NCI-H1436 treated with DMSO at 0.1 percent for 48 hours (cell line): ENCODE results near the gene HCN2.

Experiments used
- DNase-seq: peaks from one replicate; lab custom pipeline; 2025; lab: John Stamatoyannopoulos, UW

HCN2 gene

DNA sequence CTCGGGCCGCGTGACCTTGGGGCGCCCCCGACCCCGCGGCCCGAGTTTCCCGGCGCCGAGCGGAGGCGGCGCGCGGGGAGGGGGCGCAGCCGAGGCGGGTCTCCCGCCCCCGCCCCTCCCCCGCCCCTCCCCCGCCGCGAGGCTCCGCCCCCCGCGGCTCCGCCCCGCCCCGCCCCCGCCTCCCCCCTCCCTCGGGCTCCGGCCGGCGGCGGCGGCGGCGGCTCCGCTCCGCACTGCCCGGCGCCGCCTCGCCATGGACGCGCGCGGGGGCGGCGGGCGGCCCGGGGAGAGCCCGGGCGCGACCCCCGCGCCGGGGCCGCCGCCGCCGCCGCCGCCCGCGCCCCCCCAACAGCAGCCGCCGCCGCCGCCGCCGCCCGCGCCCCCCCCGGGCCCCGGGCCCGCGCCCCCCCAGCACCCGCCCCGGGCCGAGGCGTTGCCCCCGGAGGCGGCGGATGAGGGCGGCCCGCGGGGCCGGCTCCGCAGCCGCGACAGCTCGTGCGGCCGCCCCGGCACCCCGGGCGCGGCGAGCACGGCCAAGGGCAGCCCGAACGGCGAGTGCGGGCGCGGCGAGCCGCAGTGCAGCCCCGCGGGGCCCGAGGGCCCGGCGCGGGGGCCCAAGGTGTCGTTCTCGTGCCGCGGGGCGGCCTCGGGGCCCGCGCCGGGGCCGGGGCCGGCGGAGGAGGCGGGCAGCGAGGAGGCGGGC lies at the start of gene HCN2:
Gene HCN2 (plus strand): TSS at position 189 of the 703 bp plus-strand sequence. CDS start 65 bp downstream, at position 254.
- DNase-seq: no peak

DNA sequence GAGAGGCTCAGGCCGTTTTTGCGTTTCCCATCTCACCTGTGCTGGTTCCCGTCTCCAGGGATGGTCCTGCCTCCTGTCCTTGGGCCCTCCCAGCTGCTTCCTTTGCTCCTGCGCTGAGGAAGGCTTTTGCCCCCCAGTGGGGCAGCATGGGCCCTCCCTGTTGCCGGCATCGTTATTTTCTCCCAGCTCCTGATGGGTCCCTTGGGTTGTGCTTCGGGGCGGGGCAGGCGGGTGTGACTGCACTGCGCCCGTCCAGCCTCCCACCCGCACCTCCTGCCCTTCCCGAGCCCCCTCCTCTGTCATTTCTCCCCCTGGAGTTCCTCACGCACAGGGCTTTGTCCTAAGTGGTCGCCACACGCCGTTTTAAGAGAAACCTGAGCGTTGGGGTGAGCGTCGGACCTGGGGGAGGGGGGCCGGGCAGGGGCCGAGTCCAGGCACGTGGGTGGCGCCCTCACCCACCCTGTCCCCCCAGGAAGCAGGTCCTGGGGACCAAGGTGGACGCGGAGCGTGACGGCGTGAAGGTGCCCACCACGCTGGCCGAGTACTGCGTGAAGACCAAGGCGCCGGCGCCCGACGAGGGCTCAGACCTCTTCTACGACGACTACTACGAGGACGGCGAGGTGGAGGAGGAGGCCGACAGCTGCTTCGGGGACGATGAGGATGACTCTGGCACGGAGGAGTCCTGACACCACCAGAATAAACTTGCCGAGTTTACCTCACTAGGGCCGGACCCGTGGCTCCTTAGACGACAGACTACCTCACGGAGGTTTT lies 48.6 kb upstream of the HCN2 start:
- DNase-seq: no peak

DNA sequence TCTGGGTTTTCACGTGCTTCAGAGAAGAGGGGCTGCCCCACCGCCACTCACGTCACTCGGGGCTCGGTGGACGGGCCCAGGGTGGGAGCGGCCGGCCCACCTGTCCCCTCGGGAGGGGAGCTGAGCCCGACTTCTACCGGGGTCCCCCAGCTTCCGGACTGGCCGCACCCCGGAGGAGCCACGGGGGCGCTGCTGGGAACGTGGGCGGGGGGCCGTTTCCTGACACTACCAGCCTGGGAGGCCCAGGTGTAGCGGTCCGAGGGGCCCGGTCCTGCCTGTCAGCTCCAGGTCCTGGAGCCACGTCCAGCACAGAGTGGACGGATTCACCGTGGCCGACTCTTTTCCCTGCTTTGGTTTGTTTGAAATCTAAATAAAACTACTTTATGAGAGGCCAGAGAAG lies 48.0 kb upstream of the HCN2 start:
- no peak for DNase-seq

DNA sequence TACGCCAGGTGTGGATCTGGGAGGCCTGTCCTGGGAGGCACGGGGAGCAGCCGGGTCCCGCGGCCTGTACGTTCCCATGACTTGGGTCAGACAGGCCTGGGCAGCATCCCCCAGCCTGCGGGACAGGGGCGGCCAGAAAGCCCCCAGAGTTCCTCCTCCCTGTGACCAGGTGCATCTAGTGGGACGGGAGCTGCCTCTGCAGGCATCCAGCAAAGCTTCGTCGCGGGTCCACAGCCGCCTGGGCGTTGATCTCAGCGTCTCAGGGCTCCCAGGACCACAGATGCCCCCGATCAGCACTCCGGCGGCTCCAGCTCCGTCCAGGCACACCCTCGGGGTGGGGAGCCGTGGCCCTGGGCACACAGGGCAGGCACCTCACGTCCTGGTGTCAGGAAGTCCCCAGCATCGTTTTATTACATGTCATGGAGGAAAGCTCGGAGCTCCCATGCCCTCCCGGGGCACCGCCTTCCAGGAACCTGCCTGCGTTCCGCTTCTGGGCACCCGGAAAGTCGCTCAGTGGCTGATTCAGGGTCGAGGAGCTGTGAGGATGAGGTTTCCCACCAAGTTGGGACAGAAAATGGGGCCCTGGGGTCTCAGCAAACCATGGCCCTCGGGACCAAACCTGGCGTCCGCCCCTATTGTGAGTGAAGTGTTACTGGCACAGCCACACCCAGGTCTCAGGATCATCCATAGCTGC lies 47.4 kb upstream of the HCN2 start:
- DNase-seq: no peak

- no peak for DNase-seq
These were observed 45.6 kb upstream of the HCN2 start, which contains the start of gene GZMM for GRCh38 chr19:543910-544608. Gene GZMM, plus strand, starts transcription at chr19:544053. Its CDS starts 19 bp downstream, at chr19:544072.

GRCh38 chr19:547117-547516 lies 42.6 kb upstream of the HCN2 start:
- no peak for DNase-seq

- no peak for DNase-seq
These were observed 41.6 kb upstream of the HCN2 start for GRCh38 chr19:547836-548720.

DNA sequence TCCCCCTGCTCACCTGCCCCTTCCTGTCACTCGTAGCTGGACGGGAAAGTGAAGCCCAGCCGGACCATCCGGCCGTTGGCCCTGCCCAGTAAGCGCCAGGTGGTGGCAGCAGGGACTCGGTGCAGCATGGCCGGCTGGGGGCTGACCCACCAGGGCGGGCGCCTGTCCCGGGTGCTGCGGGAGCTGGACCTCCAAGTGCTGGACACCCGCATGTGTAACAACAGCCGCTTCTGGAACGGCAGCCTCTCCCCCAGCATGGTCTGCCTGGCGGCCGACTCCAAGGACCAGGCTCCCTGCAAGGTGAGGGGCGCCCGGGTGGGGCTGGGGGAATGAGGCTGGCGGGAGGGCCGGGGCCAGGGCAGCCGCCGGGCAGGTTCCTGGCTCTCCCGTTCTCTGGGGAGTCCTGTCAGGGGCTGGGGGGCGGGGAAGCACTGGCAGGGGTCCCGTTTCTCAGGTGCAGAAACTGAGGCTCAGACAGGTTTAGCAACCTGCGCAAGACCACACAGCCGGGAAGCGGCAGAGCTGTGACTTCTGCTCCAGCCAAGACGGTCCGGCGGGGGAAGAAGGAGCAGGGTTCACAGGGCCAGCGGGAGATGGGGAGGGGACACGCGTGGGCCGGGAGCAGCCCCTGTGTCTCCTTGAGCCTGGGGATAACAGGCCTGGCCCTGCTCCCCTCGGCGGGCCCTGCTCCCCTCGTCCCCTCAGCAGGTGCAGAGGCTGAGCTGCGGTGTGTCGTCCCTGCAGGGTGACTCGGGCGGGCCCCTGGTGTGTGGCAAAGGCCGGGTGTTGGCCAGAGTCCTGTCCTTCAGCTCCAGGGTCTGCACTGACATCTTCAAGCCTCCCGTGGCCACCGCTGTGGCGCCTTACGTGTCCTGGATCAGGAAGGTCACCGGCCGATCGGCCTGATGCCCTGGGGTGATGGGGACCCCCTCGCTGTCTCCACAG lies 40.5 kb upstream of the HCN2 start:
- no peak for DNase-seq

GRCh38 chr19:554817-555216 lies 34.9 kb upstream of the HCN2 start:
- DNase-seq: no peak

- no peak for DNase-seq
These were observed 34.2 kb upstream of the HCN2 start for GRCh38 chr19:555474-555808.

DNA sequence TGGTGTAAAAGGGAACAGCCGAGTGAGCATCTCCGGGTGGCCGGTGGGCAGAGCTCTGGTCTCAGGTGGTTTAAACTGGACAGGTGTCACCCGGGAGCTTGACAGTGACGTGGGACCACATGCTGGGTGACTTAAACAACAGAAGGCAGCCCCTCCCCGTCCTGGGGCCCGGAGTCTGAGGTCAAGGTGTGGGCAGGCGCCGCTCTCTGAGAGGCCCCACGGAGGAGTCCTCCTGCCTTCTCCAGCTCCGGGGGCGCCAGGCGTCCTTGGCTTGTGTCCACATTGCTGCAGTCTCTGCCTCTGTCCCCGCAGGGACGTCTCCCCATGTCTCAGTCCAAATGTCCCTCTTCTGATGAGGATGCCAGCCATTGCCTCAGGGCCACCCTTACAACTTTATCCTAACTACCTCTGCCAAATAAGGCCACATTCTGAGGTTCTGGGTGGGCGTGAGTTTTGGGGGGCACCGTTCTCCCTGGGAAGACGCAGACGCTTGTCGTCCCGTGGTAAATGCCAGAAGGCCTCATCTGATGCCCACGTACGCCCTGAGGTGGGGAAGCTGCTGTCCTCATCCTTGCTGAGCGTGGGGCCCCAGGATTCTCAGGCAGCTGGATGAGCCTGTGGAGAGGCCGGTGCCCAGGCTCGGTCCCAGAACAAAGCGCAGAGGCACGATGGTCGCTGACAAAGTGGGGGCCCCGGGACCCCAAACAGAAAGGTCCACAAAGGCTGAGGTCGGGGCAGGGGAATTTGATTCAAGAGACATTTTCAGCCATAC lies 32.9 kb upstream of the HCN2 start:
- DNase-seq: no peak

DNA sequence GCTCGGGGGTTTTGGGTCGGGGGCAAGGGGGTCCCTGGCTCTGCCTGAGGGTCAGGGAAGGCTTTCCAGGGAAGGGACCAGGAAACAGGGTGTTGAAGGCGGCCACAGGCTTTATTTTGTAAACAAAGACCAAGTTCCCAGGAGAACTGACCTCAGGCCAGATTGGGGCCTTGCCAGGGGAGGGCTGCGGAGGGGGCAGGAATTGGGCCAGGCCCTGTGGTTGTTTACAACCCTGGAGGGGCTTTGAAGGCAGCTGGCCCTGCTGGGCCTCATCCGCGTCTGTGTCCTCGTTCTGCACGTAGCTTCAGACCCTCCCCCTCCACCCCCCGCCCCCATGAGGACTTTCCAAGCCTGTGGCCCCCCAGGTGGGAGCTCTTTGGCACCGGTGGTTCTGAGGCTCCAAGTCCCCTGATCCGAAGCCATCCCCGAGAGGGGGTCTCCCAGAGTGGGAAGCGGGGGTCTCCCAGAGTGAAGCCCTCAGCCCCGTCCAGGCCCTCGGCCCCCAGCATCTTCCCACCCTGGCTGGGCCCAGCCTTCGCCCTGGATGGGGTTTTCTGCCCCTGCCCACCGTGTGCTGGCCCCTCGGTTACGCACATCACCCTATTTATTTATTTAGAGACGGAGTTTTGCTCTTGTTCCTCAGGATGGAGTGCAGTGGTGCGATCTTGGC lies 30.8 kb upstream of the HCN2 start:
- DNase-seq: no peak

DNA sequence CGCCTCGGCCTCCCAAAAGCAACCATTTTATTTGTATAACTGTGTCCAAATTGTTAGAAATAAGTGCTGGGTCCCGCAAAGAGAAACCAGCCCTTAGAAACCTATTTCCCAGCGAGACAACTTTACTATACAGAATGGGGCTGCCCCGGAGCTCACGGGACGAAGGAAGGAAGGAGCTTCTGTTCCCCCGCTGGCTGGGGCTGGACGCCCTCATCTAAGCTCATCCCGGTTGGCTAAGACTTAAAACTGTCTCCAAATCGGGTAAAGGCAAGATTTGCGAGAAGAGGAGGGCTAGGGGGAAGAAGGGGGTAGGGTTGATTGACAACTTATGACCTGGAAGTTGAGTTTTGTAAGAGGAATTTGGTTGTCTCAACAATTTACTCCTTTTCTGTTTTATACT lies 29.6 kb upstream of the HCN2 start:
- no peak for DNase-seq

DNA sequence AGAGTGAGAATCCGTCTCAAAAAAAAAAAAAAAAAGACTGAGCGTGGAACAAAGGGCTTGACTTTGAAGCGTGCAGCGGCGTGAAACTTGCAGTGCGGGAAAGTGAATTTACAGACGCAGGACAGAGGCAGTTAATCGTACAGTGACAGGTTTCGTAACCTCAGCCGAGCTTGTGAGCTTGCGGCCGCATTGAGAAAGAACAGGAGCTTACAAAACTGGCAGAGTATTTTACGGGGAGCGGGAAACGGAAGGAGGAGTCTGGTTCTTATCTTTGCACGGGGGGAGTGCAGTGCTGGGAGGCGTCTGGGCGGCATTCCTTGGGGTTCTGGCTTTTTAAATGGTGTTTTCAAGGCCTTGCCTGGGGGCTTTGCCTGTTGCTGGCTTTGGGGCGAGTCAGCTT lies 23.3 kb upstream of the HCN2 start:
- no peak for DNase-seq

- DNase-seq: no peak
These were observed 22.8 kb upstream of the HCN2 start for GRCh38 chr19:566844-567243.

- no peak for DNase-seq
These were observed 22.3 kb upstream of the HCN2 start for GRCh38 chr19:567296-567900.

- no peak for DNase-seq
These were observed 19.4 kb upstream of the HCN2 start for GRCh38 chr19:570251-570686.

GRCh38 chr19:570937-571565 lies 18.6 kb upstream of the HCN2 start:
- no peak for DNase-seq
